Measurements from ENCODE around the gene NINL.

The NINL gene

GRCh38 chr20:25500880-25501351 lies 84.4 kb downstream of the NINL start:
- Mint-ChIP-seq H3K27ac (no peak overlapping the region), H3K9me3 (no peaks in the 10 kb centered on the region), H3K27me3 (no peaks in the 10 kb centered on the region), H3K4me3 (no peak overlapping the region), H3K4me1 (no peaks in the 10 kb centered on the region), H3K36me3 (no peaks in the 10 kb centered on the region)
- DNase-seq: no peak
- CTCF ChIA-PET: no interaction called here

GRCh38 chr20:25499855-25500434 lies 85.4 kb downstream of the NINL start:
- Mint-ChIP-seq H3K36me3 (no peaks in the 10 kb centered on the region), H3K27me3 (no peaks in the 10 kb centered on the region), H3K4me3 (no peak overlapping the region), H3K27ac (no peak overlapping the region), H3K4me1 (no peaks in the 10 kb centered on the region), H3K9me3 (no peaks in the 10 kb centered on the region)
- CTCF ChIA-PET: no interaction called here
- DNase-seq: no peak

GRCh38 chr20:25499031-25499430 lies 86.3 kb downstream of the NINL start:
- Mint-ChIP-seq H3K27me3 (no peaks in the 10 kb centered on the region), H3K9me3 (no peaks in the 10 kb centered on the region), H3K27ac (no peak overlapping the region), H3K36me3 (no peaks in the 10 kb centered on the region), H3K4me3 (no peak overlapping the region), H3K4me1 (no peaks in the 10 kb centered on the region)
- no peak for DNase-seq
- CTCF ChIA-PET: no interaction called here

DNA sequence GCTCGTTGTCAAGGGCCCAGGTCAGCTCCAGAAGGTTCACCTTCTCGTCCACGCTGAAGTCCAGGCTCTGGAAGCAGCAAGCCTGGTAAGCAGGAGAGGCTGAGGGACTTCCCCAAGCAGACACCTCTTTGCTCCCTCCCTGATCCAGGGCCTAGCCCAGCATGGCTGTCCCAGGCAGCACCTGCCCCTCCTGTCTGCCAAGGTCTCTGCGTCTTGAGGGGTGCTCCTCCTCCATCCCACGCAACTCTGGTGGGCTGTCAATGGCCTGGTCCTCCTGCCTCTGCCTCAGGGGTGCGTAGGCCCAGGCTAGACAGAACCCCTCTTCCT lies 87.1 kb downstream of the NINL start:
- H3K27me3 Mint-ChIP-seq: no peaks in the 10 kb centered on the region
- CTCF ChIA-PET: no interaction called here
- H3K36me3 Mint-ChIP-seq: no peaks in the 10 kb centered on the region
- no peaks in the 10 kb centered on the region for H3K4me1 Mint-ChIP-seq
- no peak overlapping the region for H3K4me3 Mint-ChIP-seq
- H3K9me3 Mint-ChIP-seq: no peaks in the 10 kb centered on the region
- DNase-seq: no peak
- no peak overlapping the region for H3K27ac Mint-ChIP-seq

GRCh38 chr20:25497586-25498279 lies 87.6 kb downstream of the NINL start:
- Mint-ChIP-seq H3K36me3 (no peaks in the 10 kb centered on the region), H3K9me3 (no peaks in the 10 kb centered on the region), H3K4me3 (no peak overlapping the region), H3K27ac (no peak overlapping the region), H3K4me1 (no peaks in the 10 kb centered on the region), H3K27me3 (no peaks in the 10 kb centered on the region)
- no peak for DNase-seq
- CTCF ChIA-PET: no interaction called here

GRCh38 chr20:25496968-25497401 lies 88.3 kb downstream of the NINL start:
- no peaks in the 10 kb centered on the region for H3K4me1 Mint-ChIP-seq
- CTCF ChIA-PET: no interaction called here
- no peaks in the 10 kb centered on the region for H3K9me3 Mint-ChIP-seq

DNA sequence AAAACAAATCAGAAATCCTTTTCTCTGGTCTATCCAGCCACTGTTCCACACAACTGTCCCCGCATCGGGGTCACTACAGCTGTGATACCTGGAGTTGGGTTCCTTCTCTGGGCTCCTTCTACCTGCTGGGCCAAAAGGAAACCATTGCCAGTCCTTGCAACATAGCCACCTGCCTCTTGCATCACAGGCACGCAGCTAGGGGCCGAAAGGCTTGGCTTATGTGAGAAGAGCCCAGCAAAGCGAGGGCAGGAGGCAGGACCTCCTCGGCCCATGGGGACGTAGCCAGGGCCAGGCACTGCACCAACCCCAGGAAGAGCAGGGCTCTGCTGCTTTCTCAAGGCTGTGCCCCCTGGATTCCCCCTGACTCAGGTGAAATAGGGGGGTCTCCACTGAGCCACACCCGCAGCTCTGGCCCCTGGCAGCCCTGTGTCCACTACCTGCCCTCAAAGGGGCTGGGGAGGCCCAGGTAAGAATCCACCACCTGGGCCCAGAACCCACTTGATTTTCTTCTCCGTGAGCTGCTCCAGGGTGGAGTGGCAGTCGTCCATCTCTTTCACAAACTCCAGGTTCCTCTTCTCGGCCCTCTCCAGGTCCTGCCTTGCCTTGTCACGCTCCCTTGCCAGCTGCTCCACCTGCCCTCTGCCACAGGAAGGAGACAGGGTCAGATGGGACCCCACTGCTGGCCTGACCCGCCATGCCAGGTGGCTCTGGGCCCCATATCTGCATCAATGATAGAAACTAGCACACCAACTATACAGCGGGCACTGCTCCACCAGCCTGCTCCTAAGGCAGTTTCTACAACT lies 89.0 kb downstream of the NINL start:
- CTCF ChIA-PET: no interaction called here
- no peak overlapping the region for H3K4me3 Mint-ChIP-seq
- no peak overlapping the region for H3K27ac Mint-ChIP-seq
- no peaks in the 10 kb centered on the region for H3K4me1 Mint-ChIP-seq
- H3K27me3 Mint-ChIP-seq: no peaks in the 10 kb centered on the region
- no peaks in the 10 kb centered on the region for H3K9me3 Mint-ChIP-seq
- no peak for DNase-seq
- no peaks in the 10 kb centered on the region for H3K36me3 Mint-ChIP-seq

More at GRCh38 chr20:25496968-25497401, 88.3 kb downstream of the NINL start:
- Mint-ChIP-seq H3K27ac (no peak overlapping the region), H3K27me3 (no peaks in the 10 kb centered on the region), H3K4me3 (no peak overlapping the region), H3K36me3 (no peaks in the 10 kb centered on the region)
- no peak for DNase-seq

DNA sequence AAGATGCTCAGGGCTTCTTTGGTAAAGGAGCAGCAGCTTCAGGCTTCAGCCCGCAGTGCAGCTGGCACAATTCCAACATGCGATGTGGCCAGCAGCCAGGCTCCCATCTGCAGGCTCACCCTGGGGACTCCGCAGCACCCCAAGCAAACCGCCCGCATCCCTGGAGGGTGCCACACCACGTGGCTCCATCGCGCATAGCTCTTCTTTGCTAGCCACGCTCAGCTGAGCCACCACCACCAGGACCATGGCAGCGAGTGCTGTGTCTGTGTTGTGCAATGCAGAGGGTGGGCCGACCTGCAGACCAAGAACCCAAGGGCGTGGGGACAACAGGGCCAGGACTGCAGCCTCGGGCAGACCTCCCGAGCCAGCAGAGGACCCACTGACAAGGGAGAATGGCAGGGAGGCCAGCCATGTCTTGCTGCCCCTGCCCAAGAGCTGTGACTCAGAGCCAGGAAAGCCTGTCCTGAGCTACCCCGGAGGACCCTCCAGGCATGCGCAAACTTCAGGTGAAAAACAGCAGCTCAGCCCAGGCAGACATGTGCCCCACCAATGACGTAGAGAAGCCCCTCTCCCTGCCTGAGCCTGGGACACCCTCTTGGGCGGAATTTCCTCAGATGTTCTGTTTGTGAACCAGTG lies 90.0 kb downstream of the NINL start:
- H3K4me1 Mint-ChIP-seq: no peaks in the 10 kb centered on the region

GRCh38 chr20:25494506-25495188 lies 90.7 kb downstream of the NINL start:
- H3K4me1 Mint-ChIP-seq: no peaks in the 10 kb centered on the region
- no peak overlapping the region for H3K27ac Mint-ChIP-seq
- H3K27me3 Mint-ChIP-seq: no peaks in the 10 kb centered on the region
- no peak for DNase-seq
- CTCF ChIA-PET: no interaction called here
- H3K9me3 Mint-ChIP-seq: no peaks in the 10 kb centered on the region
- H3K4me3 Mint-ChIP-seq: no peak overlapping the region
- H3K36me3 Mint-ChIP-seq: no peaks in the 10 kb centered on the region

More for the DNA sequence above, 90.0 kb downstream of the NINL start:
- Mint-ChIP-seq H3K9me3 (no peaks in the 10 kb centered on the region), H3K36me3 (no peaks in the 10 kb centered on the region), H3K27ac (no peak overlapping the region), H3K4me3 (no peak overlapping the region), H3K27me3 (no peaks in the 10 kb centered on the region)
- CTCF ChIA-PET: no interaction called here
- no peak for DNase-seq

DNA sequence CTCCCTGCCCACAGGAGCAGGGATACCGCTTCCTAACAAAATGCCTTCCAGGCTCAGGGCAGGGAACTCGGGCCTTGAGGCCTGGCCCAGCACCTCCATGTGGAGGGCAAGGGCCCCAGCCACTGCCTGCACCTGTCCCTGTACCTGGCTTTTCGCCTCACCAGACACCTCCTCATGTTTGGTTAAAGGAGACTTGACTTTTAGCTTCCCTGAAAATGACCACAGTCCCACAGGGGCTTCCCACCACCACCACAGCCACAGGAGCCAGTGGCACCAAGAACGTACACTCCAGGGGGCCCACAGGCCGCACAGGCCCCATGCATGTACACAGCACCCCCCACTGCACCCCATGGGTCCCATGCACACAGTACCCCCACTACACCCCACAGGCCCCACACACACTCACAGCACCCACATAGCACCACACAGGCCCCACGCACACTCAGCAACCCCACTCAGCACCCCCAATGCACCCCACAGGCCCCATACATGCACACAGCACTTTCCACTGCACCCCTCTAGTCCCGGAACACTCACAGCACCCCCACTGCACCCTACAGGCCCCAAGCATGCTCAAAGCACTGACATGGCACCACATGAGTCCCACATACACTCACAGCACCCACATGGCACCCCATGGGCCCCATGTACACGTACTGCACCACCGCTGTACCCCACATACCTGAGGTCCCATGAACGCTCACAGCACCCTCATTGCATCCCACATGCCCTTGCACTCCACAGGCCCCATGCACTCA lies 91.4 kb downstream of the NINL start:
- no peaks in the 10 kb centered on the region for H3K36me3 Mint-ChIP-seq
- no peak for DNase-seq
- CTCF ChIA-PET: interaction anchor here (0.6 to 1.3 kb wide), 2 partner anchors 24 to 74 kb away, joined by 3 read pairs; no protein-coding TSS in a partner anchor
- H3K4me3 Mint-ChIP-seq: no peak overlapping the region
- H3K9me3 Mint-ChIP-seq: no peaks in the 10 kb centered on the region
- H3K27ac Mint-ChIP-seq: peak overlapping the region; percentile 28
- no peaks in the 10 kb centered on the region for H3K4me1 Mint-ChIP-seq
- no peaks in the 10 kb centered on the region for H3K27me3 Mint-ChIP-seq

- no peak for DNase-seq
- Mint-ChIP-seq H3K9me3 (no peaks in the 10 kb centered on the region), H3K27ac (no peak overlapping the region), H3K36me3 (no peaks in the 10 kb centered on the region), H3K4me1 (no peaks in the 10 kb centered on the region), H3K27me3 (no peaks in the 10 kb centered on the region), H3K4me3 (no peak overlapping the region)
- CTCF ChIA-PET: interaction anchor here (0.6 to 1.3 kb wide), 2 partner anchors 23 to 73 kb away, joined by 3 read pairs; no protein-coding TSS in a partner anchor
Measured at GRCh38 chr20:25493137-25493536, 92.2 kb downstream of the NINL start.

GRCh38 chr20:25491446-25492038 lies 93.8 kb downstream of the NINL start:
- Mint-ChIP-seq H3K9me3 (no peaks in the 10 kb centered on the region), H3K27me3 (no peaks in the 10 kb centered on the region), H3K4me3 (no peak overlapping the region), H3K36me3 (no peaks in the 10 kb centered on the region), H3K4me1 (peaks cover 4% of the 10 kb centered on the region), H3K27ac (no peak overlapping the region)
- CTCF ChIA-PET: interaction anchor here (0.7 kb wide), 2 partner anchors 37 to 190 kb away, joined by 3 to 5 read pairs; no protein-coding TSS in a partner anchor
- no peak for DNase-seq

All from activated naive CD4-positive, alpha-beta T cell treated with anti-CD3 and anti-CD28 coated beads, Interleukin-2, amount 10 ng/mL, durations not matched to agents 7 days and 5 days (primary cell).